Stimulated activated CD4-positive, alpha-beta T cell treated with anti-CD3 and anti-CD28 coated beads, Interleukin-12 subunit alpha, Interleukin-12 subunit beta, amount 100 ng/mL, for 24 hours (primary cell): ENCODE results near the gene FAM163A.

Experiments
- DNase-seq, 2 experiments: peaks; one replicate each; pipeline ENCODE4 v3.0.0-alpha.2; 2020; ENCODE audit warnings: low read depth in 2 of 2

The FAM163A gene

GRCh38 chr1:179750630-179751029 lies 7.5 kb downstream of the FAM163A start:
- no peak for DNase-seq

- no peak for DNase-seq
Observed at GRCh38 chr1:179753061-179753460, 10.0 kb downstream of the FAM163A start.

- DNase-seq: no peak
Observed at GRCh38 chr1:179754041-179754624, 11.0 kb downstream of the FAM163A start.

- DNase-seq: no peak
Observed at GRCh38 chr1:179757933-179758332, 14.8 kb downstream of the FAM163A start.

- DNase-seq: no peak
Observed at GRCh38 chr1:179760521-179760920, 17.4 kb downstream of the FAM163A start.

- no peak for DNase-seq
Observed at GRCh38 chr1:179761296-179761695, 18.2 kb downstream of the FAM163A start.

- DNase-seq: no peak
Observed at GRCh38 chr1:179761846-179762640, 19.0 kb downstream of the FAM163A start.

- no peak for DNase-seq
Observed at GRCh38 chr1:179767177-179767581, 24.1 kb downstream of the FAM163A start.

- no peak for DNase-seq
Observed at GRCh38 chr1:179767996-179768395, 24.9 kb downstream of the FAM163A start.

GRCh38 chr1:179770887-179771502 lies 27.9 kb downstream of the FAM163A start:
- DNase-seq: no peak

- no peak for DNase-seq
Observed at GRCh38 chr1:179773264-179773663, 30.2 kb downstream of the FAM163A start.

GRCh38 chr1:179774000-179774399 lies 30.9 kb downstream of the FAM163A start:
- no peak for DNase-seq

- no peak for DNase-seq
Observed at GRCh38 chr1:179774566-179774965, 31.5 kb downstream of the FAM163A start.

- no peak for DNase-seq
Observed at GRCh38 chr1:179775009-179775408, 31.9 kb downstream of the FAM163A start.

GRCh38 chr1:179776831-179777230 lies 33.7 kb downstream of the FAM163A start:
- no peak for DNase-seq

GRCh38 chr1:179777731-179778130 lies 34.6 kb downstream of the FAM163A start:
- DNase-seq: no peak

- no peak for DNase-seq
Observed at GRCh38 chr1:179779645-179780272, 36.7 kb downstream of the FAM163A start.

- no peak for DNase-seq
Observed at GRCh38 chr1:179781962-179782361, 38.9 kb downstream of the FAM163A start.

- DNase-seq: no peak
Observed at GRCh38 chr1:179785031-179785431, 41.9 kb downstream of the FAM163A start.

- DNase-seq: no peak
Observed at GRCh38 chr1:179785728-179786127, 42.6 kb downstream of the FAM163A start.

- no peak for DNase-seq
Observed at GRCh38 chr1:179786815-179787685, 44.0 kb downstream of the FAM163A start.

- DNase-seq: no peak
Observed at GRCh38 chr1:179788259-179788658, 45.2 kb downstream of the FAM163A start.
